Endothelial cell of umbilical vein (primary cell): ENCODE results near the gene RPH3AL. TPM values are rescaled to one million over a fixed set of nuclear protein-coding genes. Genes with fewer than 3 reads are reported as not detected.

Experiments used
- BruUV-seq: library from RNA; stranded (reverse); fragments of 400-500 nt; replicated peaks from 2 replicates; lab custom pipeline; 2021; lab: Mats Ljungman, UMichigan
- CTCF ChIA-PET: fragments of 300-600, 350-600 bp; sonication (Branson Sonifier 250); formaldehyde crosslinking; loops from one replicate; lab custom pipeline; 2021; ENCODE audit warnings: antibody characterized with exemption, inconsistent platforms; lab: Charles Lee
- POLR2A ChIA-PET: fragments of 300-600, 350-600 bp; sonication (Branson Sonifier 250); formaldehyde crosslinking; loops from one replicate; lab custom pipeline; 2021; ENCODE audit warnings: antibody characterized with exemption, inconsistent platforms; lab: Charles Lee
- DNase-seq: peaks from one replicate; pipeline ENCODE4 v3.0.0-alpha.2; 2011; ENCODE audit warnings: low read depth, low spot score
- FAIRE-seq: peaks from 2 replicates; lab custom pipeline; 2011; peaks lifted over from hg19 to GRCh38; lab: Jason Lieb, UNC
- H2AFZ ChIP-seq: 2 replicates; pipeline ENCODE4 v1.6.0; 2012; ENCODE audit warnings: low read depth, low read length, control low read depth, inconsistent platforms
- H3K27ac ChIP-seq: 2 replicates; pipeline ENCODE4 v1.5.1; 2011; ENCODE audit warnings: low read depth, mild to moderate bottlenecking, control low read depth, low read length, moderate library complexity; ENCODE audit not compliant: insufficient read depth
- H3K27me3 ChIP-seq, 2 experiments: 2 replicates each; pipeline versions ENCODE4 v1.6.0 to v1.6.1; 2011; ENCODE audit warnings: low read length in 2 of 2, mixed read lengths in 1 of 2; ENCODE audit not compliant: control insufficient read depth in 2 of 2, insufficient read depth in 2 of 2
- H3K36me3 ChIP-seq, 2 experiments: 2 replicates in 1 of 2; 3 replicates in 1 of 2; pipeline ENCODE4 v1.5.1; 2011; ENCODE audit warnings: low read length in 2 of 2, mild to moderate bottlenecking in 1 of 2, moderate library complexity in 1 of 2; ENCODE audit not compliant: control insufficient read depth in 2 of 2, insufficient read depth in 2 of 2; ENCODE audit errors: extremely low read depth in 1 of 2
- H3K4me1 ChIP-seq: 3 replicates; pipeline ENCODE4 v1.5.1; 2011; ENCODE audit warnings: mild to moderate bottlenecking, low read length; ENCODE audit not compliant: control insufficient read depth, insufficient read depth; ENCODE audit errors: extremely low read depth
- H3K4me2 ChIP-seq: 2 replicates; pipeline ENCODE4 v1.6.1; 2011; ENCODE audit warnings: low read length, control low read depth, mixed read lengths; ENCODE audit not compliant: insufficient read depth
- H3K4me3 ChIP-seq, 3 experiments: fragments of 200-600 bp in 1 of 3; sonication (generic), shearing (Covaris generic) in 1 of 3; replicated peaks in 1 of 3; 2 replicates each; pipeline ENCODE4 v1.5.1; 2011 to 2016; ENCODE audit warnings: control low read depth in 3 of 3, low read length in 3 of 3, mild to moderate bottlenecking in 2 of 3, inconsistent platforms in 1 of 3, low read depth in 1 of 3, moderate library complexity in 1 of 3; ENCODE audit not compliant: insufficient read depth in 1 of 3
- H3K79me2 ChIP-seq: 2 replicates; pipeline ENCODE4 v1.6.0; 2012; ENCODE audit warnings: low read length, inconsistent platforms; ENCODE audit not compliant: control insufficient read depth, insufficient read depth
- H3K9ac ChIP-seq: replicated peaks from 2 replicates; pipeline ENCODE3; 2011; ENCODE audit warnings: low read length, control low read depth; ENCODE audit not compliant: insufficient read depth; ENCODE audit errors: extremely low read depth
- H3K9me1 ChIP-seq: replicated peaks from 3 replicates; pipeline ENCODE4 v1.6.0; 2011; ENCODE audit warnings: mild to moderate bottlenecking, low read length; ENCODE audit not compliant: control insufficient read depth, insufficient read depth; ENCODE audit errors: extremely low read depth
- H3K9me3 ChIP-seq: replicated peaks from 2 replicates; pipeline ENCODE4 v1.5.1; 2012; ENCODE audit warnings: low read length, inconsistent platforms; ENCODE audit not compliant: control insufficient read depth, insufficient read depth
- H4K20me1 ChIP-seq: replicated peaks from 2 replicates; pipeline ENCODE3; 2011; ENCODE audit warnings: mild to moderate bottlenecking, low read length; ENCODE audit not compliant: control insufficient read depth, insufficient read depth; ENCODE audit errors: extremely low read depth
- EZH2 ChIP-seq: IDR thresholded peaks from 2 replicates; pipeline ENCODE4 v1.6.1; 2012; ENCODE audit warnings: borderline replicate concordance, low read depth, mild to moderate bottlenecking, moderate library complexity, low read length, inconsistent platforms; ENCODE audit not compliant: severe bottlenecking
- FOS ChIP-seq: IDR thresholded peaks from 2 replicates; pipeline ENCODE4 v1.6.1; 2011; ENCODE audit warnings: mild to moderate bottlenecking, low read length, moderate library complexity, borderline replicate concordance; ENCODE audit not compliant: insufficient read depth
- GATA2 ChIP-seq: IDR thresholded peaks from 2 replicates; pipeline ENCODE4 v1.7.0; 2011; ENCODE audit warnings: low read depth, mild to moderate bottlenecking, moderate library complexity, mixed read lengths, low read length; ENCODE audit not compliant: insufficient read length, insufficient read depth
- JUN ChIP-seq: IDR thresholded peaks from 2 replicates; pipeline ENCODE4 v1.6.1; 2011; ENCODE audit warnings: borderline replicate concordance, low read depth; ENCODE audit not compliant: insufficient read length, insufficient read depth
- MAX ChIP-seq: IDR thresholded peaks from 2 replicates; pipeline ENCODE4 v1.6.1; 2011; ENCODE audit not compliant: insufficient read depth, insufficient read length
- MYC ChIP-seq: IDR thresholded peaks from one replicate; pipeline ENCODE4 v1.6.1; 2011; ENCODE audit warnings: mild to moderate bottlenecking, low read depth, low read length
- POLR2A ChIP-seq: IDR thresholded peaks from 2 replicates; pipeline ENCODE4 v1.6.1; 2012; ENCODE audit warnings: low read depth, mild to moderate bottlenecking, control low read depth, low read length
- POLR2AphosphoS5 ChIP-seq: IDR thresholded peaks from 2 replicates; pipeline ENCODE4 v1.6.1; 2012; ENCODE audit warnings: low read depth, mild to moderate bottlenecking, control low read depth, low read length, moderate library complexity; ENCODE audit not compliant: insufficient read depth
- dilution Hi-C: fragments of 300-500 bp; cut with MboI; formaldehyde crosslinking; loops from one replicate; pipeline ENCODE4 v1.15.0; 2019; ENCODE audit warnings: low sequenced_read_pairs; ENCODE audit not compliant: extremely low pct_ligation_motif_present
- intact Hi-C: fragments of 100-400 bp; cut with micrococcal nuclease; formaldehyde crosslinking; loops from one replicate; pipeline ENCODE4 v1.10.0; 2022
- polyA plus RNA-seq, 4 experiments: library from polyadenylated mRNA; depleted of rRNA in 3 of 4; stranded (reverse) in 3 of 4; unstranded in 1 of 4; fragments of >200 nt; gene quantifications; 2 replicates each; pipeline versions ENCODE4 v1.2.1 to v1.2.3, GENCODE V29; 2011 to 2012; ENCODE audit warnings: missing spikeins in 1 of 4
- total RNA-seq: library from RNA; stranded (reverse); gene quantifications from 2 replicates; pipeline ENCODE4 v1.2.3, GENCODE V29; 2021
- TF ChIP-seq, protein P1 (sequence below), 2 donors: IDR thresholded peaks; 1 replicate in 1 of 2; 2 replicates in 1 of 2; pipeline ENCODE4 v1.5.1; 2011; ENCODE audit warnings: low read length in 2 of 2, mild to moderate bottlenecking in 2 of 2, moderate library complexity in 2 of 2, control low read depth in 1 of 2, inconsistent platforms in 1 of 2, low read depth in 1 of 2; ENCODE audit not compliant: insufficient read depth in 1 of 2; ENCODE audit errors: extremely low read depth in 1 of 2

RPH3AL gene
- total and polyA plus RNA-seq, 2 donors (not counting 3 experiments of a cell fraction or from before 2014, with no cell fraction given), result 4.1 to 7.0 TPM

- TF ChIP-seq POLR2AphosphoS5, result no peak
- no peak for TF ChIP-seq FOS
- no peak for TF ChIP-seq MAX
- TF ChIP-seq, protein P1, sequence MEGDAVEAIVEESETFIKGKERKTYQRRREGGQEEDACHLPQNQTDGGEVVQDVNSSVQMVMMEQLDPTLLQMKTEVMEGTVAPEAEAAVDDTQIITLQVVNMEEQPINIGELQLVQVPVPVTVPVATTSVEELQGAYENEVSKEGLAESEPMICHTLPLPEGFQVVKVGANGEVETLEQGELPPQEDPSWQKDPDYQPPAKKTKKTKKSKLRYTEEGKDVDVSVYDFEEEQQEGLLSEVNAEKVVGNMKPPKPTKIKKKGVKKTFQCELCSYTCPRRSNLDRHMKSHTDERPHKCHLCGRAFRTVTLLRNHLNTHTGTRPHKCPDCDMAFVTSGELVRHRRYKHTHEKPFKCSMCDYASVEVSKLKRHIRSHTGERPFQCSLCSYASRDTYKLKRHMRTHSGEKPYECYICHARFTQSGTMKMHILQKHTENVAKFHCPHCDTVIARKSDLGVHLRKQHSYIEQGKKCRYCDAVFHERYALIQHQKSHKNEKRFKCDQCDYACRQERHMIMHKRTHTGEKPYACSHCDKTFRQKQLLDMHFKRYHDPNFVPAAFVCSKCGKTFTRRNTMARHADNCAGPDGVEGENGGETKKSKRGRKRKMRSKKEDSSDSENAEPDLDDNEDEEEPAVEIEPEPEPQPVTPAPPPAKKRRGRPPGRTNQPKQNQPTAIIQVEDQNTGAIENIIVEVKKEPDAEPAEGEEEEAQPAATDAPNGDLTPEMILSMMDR (IDR thresholded peaks at IDR 0.05; ENCODE audit: extremely low read depth in 1 of 2, insufficient read depth in 1 of 2, low read depth in 1 of 2, low read length in 2 of 2), result no peak
- no peak for TF ChIP-seq MYC
- TF ChIP-seq POLR2A, result no peak
- TF ChIP-seq EZH2, result no peak
- no peak for TF ChIP-seq JUN
- TF ChIP-seq GATA2, result no peak
- Histone ChIP-seq H3K4me2 (no peak overlapping the region), H3K9ac (no peak overlapping the region), H3K9me3 (no peaks in the 10 kb centered on the region), H3K27me3 (no peaks in the 10 kb centered on the region), H3K4me3 (no peak overlapping the region), H3K27ac (no peak overlapping the region), H4K20me1 (no peaks in the 10 kb centered on the region), H3K79me2 (no peaks in the 10 kb centered on the region), H3K9me1 (no peaks in the 10 kb centered on the region), H3K36me3 (no peaks in the 10 kb centered on the region), H2AFZ (no peak overlapping the region), H3K4me1 (no peaks in the 10 kb centered on the region)
- BruUV-seq, result no TSS peak
- dilution Hi-C loops (no loop called here), intact Hi-C loops (no loop called here)
- DNase-seq, result no peak
- POLR2A ChIA-PET, result no interaction called here
- no peak for FAIRE-seq
- CTCF ChIA-PET, result no interaction called here
These were observed 54.8 kb downstream of the RPH3AL start for GRCh38 chr17:297758-298157.
